HG03378 (cell line): ENCODE data around the gene CDY2B.
"Not testable (repeated sequence)": the region's sequence is repeated elsewhere in the genome, so short reads cannot be mapped to it uniquely, and the experiment has no call there.

ENCODE experiments used
- ATAC-seq: cut with Tn5 transposase; IDR thresholded peaks from one replicate; pipeline ENCODE4 v1.9.1; 2021; ENCODE audit warnings: mild to moderate bottlenecking, moderate library complexity; ENCODE audit not compliant: unreplicated experiment

Gene CDY2B

GRCh38 chrY:17880120-17880519, at the start of gene CDY2B:
Gene CDY2B, minus strand, starts transcription at chrY:17880220. Its CDS starts 328 bp downstream, at chrY:17879892.
- ATAC-seq = not testable (repeated sequence)

- not testable (repeated sequence) for ATAC-seq
These were observed 28.0 kb upstream of the CDY2B start for GRCh38 chrY:17908009-17908408.

GRCh38 chrY:17907351-17907750, 27.3 kb upstream of the CDY2B start:
- ATAC-seq = not testable (repeated sequence)

- not testable (repeated sequence) for ATAC-seq
These were observed 1.7 kb upstream of the CDY2B start for GRCh38 chrY:17881697-17882096.

GRCh38 chrY:17876767-17877166, 3.3 kb downstream of the CDY2B start:
- ATAC-seq = not testable (repeated sequence)

- ATAC-seq = not testable (repeated sequence)
These were observed 4.6 kb downstream of the CDY2B start for GRCh38 chrY:17875401-17875800.

- ATAC-seq = not testable (repeated sequence)
These were observed 8.7 kb downstream of the CDY2B start for GRCh38 chrY:17871194-17871903.

- not testable (repeated sequence) for ATAC-seq
These were observed 9.3 kb downstream of the CDY2B start for GRCh38 chrY:17870737-17871136.

- not testable (repeated sequence) for ATAC-seq
These were observed 12.2 kb downstream of the CDY2B start for GRCh38 chrY:17867850-17868249.

- ATAC-seq = not testable (repeated sequence)
These were observed 19.4 kb downstream of the CDY2B start for GRCh38 chrY:17860634-17861033.

GRCh38 chrY:17856963-17857848, 22.8 kb downstream of the CDY2B start:
- ATAC-seq = not testable (repeated sequence)

GRCh38 chrY:17856508-17856907, 23.5 kb downstream of the CDY2B start:
- not testable (repeated sequence) for ATAC-seq

GRCh38 chrY:17849131-17849530, 30.9 kb downstream of the CDY2B start:
- not testable (repeated sequence) for ATAC-seq

- ATAC-seq = not testable (repeated sequence)
These were observed 47.9 kb downstream of the CDY2B start for GRCh38 chrY:17832149-17832548.
